Inflammatory macrophage (primary cell): ENCODE data around the gene SERPINI1.

ENCODE experiments used
- DNase-seq, 2 donors: peaks; one replicate each; pipeline ENCODE4 v3.0.0-alpha.2; 2020 to 2022

The SERPINI1 gene

DNA sequence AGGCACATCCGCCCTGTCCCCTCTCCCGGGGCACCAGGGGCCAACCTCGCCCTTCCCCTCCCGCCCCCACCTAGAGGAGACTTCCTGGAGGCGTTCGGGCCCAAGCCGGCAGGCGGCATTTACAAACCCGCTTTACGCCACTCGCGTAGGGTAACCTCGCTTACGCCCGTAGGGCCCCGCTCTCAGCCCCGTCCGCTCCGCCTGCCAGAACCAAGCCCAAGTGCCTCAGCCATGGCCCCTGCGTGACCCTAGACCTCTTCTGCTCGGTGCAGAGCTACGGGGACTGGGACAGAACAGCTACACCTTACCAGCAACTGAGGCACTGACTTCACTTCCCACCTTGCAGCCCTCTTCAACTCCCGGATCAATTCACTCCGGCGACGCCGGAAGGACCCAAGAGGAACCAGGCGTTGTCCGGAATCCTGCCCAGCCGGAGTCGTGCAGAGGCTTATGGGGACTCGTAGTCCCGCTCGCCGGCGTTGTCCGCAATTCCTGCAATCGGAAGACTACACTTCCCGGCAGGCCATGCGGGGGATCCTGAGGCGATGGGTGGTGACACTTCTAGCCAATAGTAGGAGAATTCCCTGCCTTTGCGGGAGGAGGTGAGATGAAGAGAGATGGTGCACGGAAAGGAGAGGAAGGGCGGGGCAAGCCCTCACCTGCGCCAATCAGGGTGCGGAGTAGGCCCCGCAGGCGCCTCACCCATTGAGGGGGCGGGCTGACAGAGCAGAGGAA lies 856 bp upstream of the SERPINI1 start, which contains the start of gene PDCD10:
Gene PDCD10, minus strand, starts transcription at position 395 of the 735 bp plus-strand sequence. CDS start 14,735 bp downstream, outside the sequence.
- DNase-seq = peak; percentile 98 to 99

DNA sequence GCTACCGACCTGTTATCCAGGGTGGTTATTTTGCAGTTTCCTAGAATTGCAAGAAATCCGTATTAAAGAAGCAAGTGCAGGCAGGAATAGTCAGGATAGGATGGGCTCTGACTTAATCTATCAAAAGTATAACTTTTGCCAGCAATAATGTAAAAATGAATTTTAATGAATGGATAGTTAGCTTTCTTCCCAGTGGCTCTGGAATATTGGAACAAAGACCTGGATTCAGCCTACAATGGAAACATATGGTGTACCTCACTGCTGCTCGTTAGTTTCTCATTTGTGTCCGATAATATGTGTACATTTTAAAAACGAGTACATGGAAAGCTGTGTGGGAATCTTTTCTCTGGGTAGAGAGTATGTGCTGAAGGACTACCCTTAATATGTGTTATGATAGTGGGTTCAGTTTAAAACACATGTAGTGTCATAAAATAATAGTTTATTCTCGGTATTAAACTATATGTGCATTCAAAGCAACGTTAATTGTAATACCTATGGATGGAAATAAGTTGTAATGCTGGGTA lies 805 bp downstream of the SERPINI1 start:
- DNase-seq = no peak

- no peak for DNase-seq
These were observed 1.5 kb downstream of the SERPINI1 start for GRCh38 chr3:167736997-167737396.

GRCh38 chr3:167738037-167738436 lies 2.5 kb downstream of the SERPINI1 start:
- no peak for DNase-seq

DNA sequence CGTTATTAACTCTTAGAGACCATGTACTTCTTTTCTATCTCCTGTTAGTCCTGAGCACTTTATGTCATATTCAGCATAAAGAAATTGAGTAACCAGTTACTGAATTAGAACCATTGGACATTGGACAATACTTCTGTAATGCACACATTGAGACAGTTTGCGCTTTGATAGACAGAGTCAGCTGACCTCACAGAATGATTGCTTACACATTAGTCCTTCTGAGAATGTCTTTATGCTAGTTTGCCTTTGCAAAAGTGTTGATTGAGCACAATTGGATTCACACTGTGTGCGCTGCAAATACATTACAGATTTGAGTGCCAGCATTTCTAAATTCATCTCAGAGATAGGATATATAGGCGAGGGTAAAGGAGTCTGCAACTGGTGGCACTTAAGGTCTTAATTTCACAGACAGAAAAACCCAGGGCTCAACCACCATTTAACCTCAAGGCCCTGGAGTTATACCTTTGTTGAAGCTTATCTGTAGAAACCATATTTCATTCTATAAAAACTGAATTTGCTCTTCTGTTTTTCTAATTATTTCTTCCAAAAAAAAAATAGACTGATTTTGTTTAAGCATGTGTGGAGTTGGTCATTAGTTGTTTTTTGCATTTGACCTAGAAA lies 3.8 kb downstream of the SERPINI1 start:
- no peak for DNase-seq

GRCh38 chr3:167740961-167741587 lies 5.6 kb downstream of the SERPINI1 start:
- DNase-seq = peak; percentile 14 to 38

- no peak for DNase-seq
These were observed 6.8 kb downstream of the SERPINI1 start for GRCh38 chr3:167742338-167742737.

DNA sequence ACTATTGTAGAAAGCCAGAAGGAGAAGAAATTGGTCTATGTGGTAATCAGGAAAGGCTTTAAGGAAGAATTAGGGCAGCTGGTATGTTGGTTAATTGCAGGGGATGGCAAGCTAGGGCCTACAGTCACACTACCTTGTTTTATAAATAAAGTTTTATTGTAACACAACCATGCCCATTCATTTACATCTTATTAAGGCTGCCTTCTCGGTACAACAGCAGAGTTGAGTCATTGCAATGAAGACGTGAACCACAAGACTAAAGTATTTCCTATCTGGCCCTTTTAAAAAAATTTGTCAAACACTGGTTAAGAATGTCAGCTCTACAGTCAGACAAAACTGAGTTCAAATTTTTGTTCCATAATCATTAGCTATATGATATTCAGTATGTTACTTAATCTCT lies 8.3 kb downstream of the SERPINI1 start:
- DNase-seq = peak; percentile 41 to 49

DNA sequence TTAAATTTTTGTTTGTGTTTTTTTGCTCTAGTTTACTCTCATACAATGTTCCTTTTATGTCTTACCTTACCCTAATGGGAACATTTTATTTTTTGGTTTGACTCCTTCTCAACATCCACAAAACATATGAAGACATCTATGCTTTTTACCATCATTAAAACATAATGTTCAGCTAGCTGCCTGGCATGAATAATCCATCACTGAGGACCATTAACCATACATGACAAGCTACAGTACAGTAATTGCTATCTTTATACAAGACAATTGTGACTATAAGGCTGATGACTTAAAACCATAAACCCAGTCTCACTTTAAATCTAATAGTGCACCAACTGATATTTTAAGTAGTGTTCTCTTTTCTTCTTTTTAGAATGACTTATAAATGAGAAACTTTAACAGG lies 13.7 kb downstream of the SERPINI1 start:
- no peak for DNase-seq

DNA sequence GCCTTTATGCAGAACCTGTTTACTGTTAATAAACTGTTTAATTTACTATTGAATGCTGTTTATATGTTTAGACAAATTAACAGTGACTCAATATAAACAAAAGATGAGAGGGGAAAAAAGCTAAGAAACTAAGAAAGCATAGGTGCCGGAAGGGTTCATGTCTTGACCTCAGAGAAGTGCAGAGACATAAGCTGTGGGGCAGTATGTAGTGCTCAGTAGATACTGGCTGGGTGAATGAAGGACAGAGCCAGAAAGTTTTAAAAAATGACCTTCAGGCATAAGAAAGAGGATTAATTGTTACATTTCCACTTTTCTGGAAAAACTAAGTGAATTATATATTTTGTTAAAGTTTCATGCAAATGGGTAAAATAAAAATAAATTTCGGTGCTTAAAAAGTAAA lies 14.2 kb downstream of the SERPINI1 start:
- no peak for DNase-seq

GRCh38 chr3:167750272-167750971 lies 14.9 kb downstream of the SERPINI1 start:
- DNase-seq = peak; percentile 78 to 84

DNA sequence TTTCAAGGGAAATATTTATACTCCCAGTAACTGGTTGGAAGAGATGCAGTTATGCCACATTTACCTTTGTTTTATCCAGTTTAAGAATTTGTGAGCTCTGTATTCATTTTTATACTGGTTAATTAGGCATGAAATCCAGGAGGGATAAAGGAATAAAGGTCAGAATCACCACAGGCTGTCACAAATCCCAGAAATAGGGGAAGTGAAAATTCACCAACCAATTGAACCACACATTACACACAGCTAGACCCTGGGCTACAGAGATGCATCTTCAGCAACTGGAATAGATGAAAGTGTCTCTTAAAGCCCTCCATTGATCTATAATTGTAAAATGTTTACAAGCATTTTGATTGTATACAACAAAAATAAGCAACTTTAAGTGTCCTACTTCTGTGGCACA lies 18.5 kb downstream of the SERPINI1 start:
- DNase-seq = peak in 1 of 2 donors; percentile 9

DNA sequence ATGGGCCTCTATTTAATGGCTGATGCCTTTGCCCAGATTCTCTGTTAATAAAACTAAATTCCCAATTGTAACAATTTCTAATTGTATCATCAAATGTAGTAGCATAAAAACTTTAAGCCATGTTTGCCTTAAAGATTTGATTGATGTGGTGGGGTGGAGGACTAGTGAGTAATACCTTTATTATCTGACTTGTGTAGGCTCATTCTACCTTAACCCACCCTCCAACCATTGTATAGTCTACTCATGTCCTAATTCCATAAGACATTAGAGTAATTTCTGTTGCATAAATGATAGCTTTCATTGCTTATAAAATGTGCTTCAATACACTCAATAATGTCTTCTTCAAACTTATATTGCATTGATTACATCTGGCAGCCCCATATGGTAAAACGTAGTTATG lies 25.8 kb downstream of the SERPINI1 start:
- no peak for DNase-seq

- DNase-seq = no peak
These were observed 26.8 kb downstream of the SERPINI1 start for GRCh38 chr3:167762296-167762695.

DNA sequence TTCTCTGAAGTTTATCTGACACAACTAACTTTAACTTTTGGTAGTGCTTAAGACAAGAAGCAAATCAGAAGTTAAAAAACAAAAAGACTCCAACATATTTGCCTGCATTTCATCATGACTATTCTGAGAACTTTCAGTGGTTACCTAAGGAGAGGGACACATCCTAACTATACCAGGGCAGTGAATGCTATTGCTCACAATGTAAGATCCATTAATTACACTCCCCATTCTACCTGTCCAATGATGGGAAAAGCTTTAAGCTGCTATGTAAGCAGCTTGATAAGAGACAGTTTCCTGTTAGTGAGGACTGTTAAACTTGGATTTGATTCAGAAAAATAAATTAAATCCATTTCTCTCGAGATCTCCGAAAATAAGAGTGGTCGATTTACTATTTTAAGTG lies 37.5 kb downstream of the SERPINI1 start:
- no peak for DNase-seq

GRCh38 chr3:167773584-167773983 lies 38.1 kb downstream of the SERPINI1 start:
- no peak for DNase-seq

DNA sequence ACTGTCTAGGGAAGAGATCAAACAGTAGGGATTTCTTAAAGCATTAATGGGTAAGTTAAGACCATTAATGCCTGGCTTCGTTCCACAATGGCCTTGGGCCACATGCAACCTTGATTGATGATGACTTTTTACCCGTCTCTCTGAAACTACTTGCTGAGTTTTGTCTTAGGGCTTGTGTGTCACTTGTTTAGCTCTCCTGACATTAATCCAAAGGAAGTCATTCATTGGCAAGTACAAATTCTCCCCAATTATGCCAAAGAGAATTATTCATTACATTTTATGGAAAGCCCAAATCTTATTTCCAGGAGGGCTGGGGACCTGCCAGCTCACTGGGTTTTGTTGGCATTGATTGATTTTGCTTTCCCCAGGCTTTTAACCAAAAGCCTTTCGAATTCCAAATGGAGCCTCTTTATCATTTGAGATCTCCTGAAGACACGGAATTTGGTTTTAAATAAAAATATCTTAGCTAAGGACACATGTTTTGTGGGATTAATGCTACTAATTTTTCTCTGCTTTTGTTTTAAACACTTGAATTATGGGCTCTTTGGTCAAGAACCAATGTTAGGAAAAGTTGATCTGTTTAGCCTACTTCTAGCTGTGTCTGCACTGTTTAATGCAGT lies 40.7 kb downstream of the SERPINI1 start:
- no peak for DNase-seq

GRCh38 chr3:167777356-167777755 lies 41.8 kb downstream of the SERPINI1 start:
- DNase-seq = no peak

DNA sequence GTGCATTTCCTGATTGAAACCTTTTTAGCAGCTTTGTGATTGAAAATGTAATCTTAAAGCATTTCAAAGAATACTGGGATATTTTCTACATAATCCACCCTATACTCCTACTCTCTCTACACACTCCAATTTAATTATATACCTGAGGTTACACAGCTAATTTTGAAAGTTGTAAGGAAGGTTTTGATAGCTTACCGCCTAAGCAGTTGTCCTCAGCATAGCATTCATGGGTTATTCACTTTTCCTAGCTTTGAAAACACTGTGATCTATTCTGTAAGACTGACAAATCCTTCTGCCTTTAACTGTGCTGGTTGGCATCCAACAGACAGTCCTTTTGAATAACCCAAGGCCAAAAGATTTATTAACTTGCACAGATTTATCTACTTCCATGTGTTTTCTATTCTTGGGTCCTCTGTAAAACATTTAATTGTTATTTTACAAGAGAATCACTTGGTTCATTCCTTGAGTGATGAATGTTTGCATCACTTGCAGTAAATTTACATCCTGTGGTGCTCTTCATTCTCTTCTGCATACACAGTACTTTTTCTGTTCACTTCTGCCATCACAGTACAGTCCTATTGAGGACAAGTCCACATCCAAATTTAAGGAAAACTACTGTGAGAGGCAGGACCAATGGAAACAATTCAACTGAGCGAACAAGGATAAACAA lies 44.8 kb downstream of the SERPINI1 start:
- DNase-seq = no peak

- no peak for DNase-seq
These were observed 48.3 kb downstream of the SERPINI1 start for GRCh38 chr3:167783781-167784180.

GRCh38 chr3:167785790-167786189 lies 50.3 kb downstream of the SERPINI1 start:
- DNase-seq = no peak

DNA sequence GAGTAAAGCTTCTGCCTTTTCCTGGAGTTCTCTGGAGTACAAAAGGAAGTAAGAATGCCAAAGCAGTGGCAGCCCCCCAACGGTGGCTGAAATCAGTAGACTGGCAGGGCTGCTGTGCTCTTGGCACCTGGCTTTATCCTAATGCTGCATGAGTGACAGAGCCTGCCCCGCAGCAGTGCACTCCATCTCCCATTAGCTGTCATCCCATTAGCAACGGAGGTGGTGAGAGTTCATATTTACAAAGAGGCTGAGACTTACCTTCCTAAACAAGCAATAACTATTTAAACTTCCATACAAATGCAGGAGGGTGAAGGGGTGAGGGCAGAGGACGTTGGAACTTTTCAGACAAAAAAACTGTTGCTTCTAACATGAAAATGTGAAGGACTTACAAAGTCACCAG lies 51.9 kb downstream of the SERPINI1 start:
- no peak for DNase-seq
